HCT116 (cell line): ENCODE measurements around the gene GRK6. TPM values are rescaled to one million over a fixed set of nuclear protein-coding genes. Genes with fewer than 3 reads are reported as not detected.

ENCODE experiments used
- ATAC-seq: fragments of 200-7000 bp; cut with Tn5 transposase; 2 replicates; pipeline ENCODE4 v1.9.1; 2020; ENCODE audit warnings: mild to moderate bottlenecking, moderate library complexity
- BruUV-seq: library from RNA; stranded (reverse); fragments of 400-500 nt; replicated peaks from 2 replicates; lab custom pipeline; 2021; lab: Mats Ljungman, UMichigan
- CTCF ChIA-PET: fragments of 300-600 bp; sonication (Branson Sonifier 250); formaldehyde crosslinking; loops from one replicate; lab custom pipeline; 2021; ENCODE audit warnings: antibody characterized with exemption; lab: Charles Lee
- POLR2A ChIA-PET: fragments of 300-600, 350-600 bp; sonication (Branson Sonifier 250); formaldehyde crosslinking; loops from one replicate; lab custom pipeline; 2021; ENCODE audit warnings: antibody characterized with exemption; lab: Charles Lee
- RAD21 ChIA-PET, 2 experiments: fragments of 300-600 bp; sonication (Branson Sonifier 250); formaldehyde crosslinking; loops; one replicate each; lab custom pipeline; 2023; ENCODE audit warnings: low total read pairs in 2 of 2; ENCODE audit not compliant: uncharacterized antibody in 2 of 2, unreplicated experiment in 2 of 2, low non-redundant PET in 1 of 2; lab: Charles Lee
- DNase-seq: peaks from one replicate; pipeline ENCODE4 v3.0.0-alpha.2; 2010; ENCODE audit warnings: low read depth, low spot score
- H2AFZ ChIP-seq: fragments of 200-600 bp; shearing (Covaris generic), sonication (generic); 2 replicates; pipeline ENCODE4 v1.6.1; 2017; ENCODE audit warnings: low read depth, mixed run types, mixed read lengths, antibody characterized with exemption, low read length; ENCODE audit not compliant: poor library complexity, severe bottlenecking
- H3K27ac ChIP-seq: 2 replicates; pipeline ENCODE4 v1.5.1; 2012; ENCODE audit warnings: low read depth, low read length
- H3K27me3 ChIP-seq: fragments of 200-600 bp; sonication (generic); 2 replicates; pipeline ENCODE4 v1.6.1; 2016; ENCODE audit warnings: mixed run types, low read length, mixed read lengths; ENCODE audit not compliant: insufficient read depth
- H3K36me3 ChIP-seq, 2 experiments: fragments of 200-500 bp in 1 of 2; fragments of 200-600 bp in 1 of 2; sonication (Bioruptor generic) in 1 of 2; sonication (generic) in 1 of 2; 2 replicates each; pipeline versions ENCODE4 v1.5.1 to v1.6.1; 2014 to 2016; ENCODE audit warnings: low read length in 2 of 2, inconsistent platforms in 1 of 2, mixed read lengths in 1 of 2, mixed run types in 1 of 2; ENCODE audit not compliant: insufficient read depth in 2 of 2, control insufficient read depth in 1 of 2
- H3K4me1 ChIP-seq, 2 experiments: fragments of 200-600 bp in 1 of 2; sonication (generic) in 1 of 2; 2 replicates each; pipeline versions ENCODE4 v1.5.1 to v1.6.1; 2012 to 2017; ENCODE audit warnings: low read length in 2 of 2, inconsistent platforms in 1 of 2, mild to moderate bottlenecking in 1 of 2, mixed read lengths in 1 of 2, mixed run types in 1 of 2, moderate library complexity in 1 of 2; ENCODE audit not compliant: insufficient read depth in 2 of 2, control insufficient read depth in 1 of 2
- H3K4me2 ChIP-seq: fragments of 200-600 bp; sonication (generic); 2 replicates; pipeline ENCODE4 v1.6.1; 2017; ENCODE audit warnings: mixed run types, low read length, mixed read lengths
- H3K4me3 ChIP-seq, 2 experiments: fragments of 200-600 bp in 1 of 2; sonication (generic) in 1 of 2; replicated peaks in 1 of 2; 2 replicates each; pipeline ENCODE4 v1.5.1; 2011 to 2016; ENCODE audit warnings: low read length in 2 of 2, control low read depth in 1 of 2, low read depth in 1 of 2, mild to moderate bottlenecking in 1 of 2, mixed read lengths in 1 of 2, mixed run types in 1 of 2
- H3K79me2 ChIP-seq: fragments of 200-600 bp; sonication (generic); 2 replicates; pipeline ENCODE4 v1.6.1; 2017; ENCODE audit warnings: mild to moderate bottlenecking, mixed run types, low read length, moderate library complexity, mixed read lengths; ENCODE audit not compliant: insufficient read depth
- H3K9ac ChIP-seq: fragments of 200-600 bp; sonication (generic); 2 replicates; pipeline ENCODE4 v1.6.1; 2016; ENCODE audit warnings: low read length, mixed read lengths
- H3K9me2 ChIP-seq: fragments of 200-600 bp; sonication (generic), shearing (Covaris generic); 2 replicates; pipeline ENCODE4 v1.6.1; 2017; ENCODE audit warnings: mixed run types, mild to moderate bottlenecking, moderate library complexity; ENCODE audit not compliant: insufficient read depth
- H3K9me3 ChIP-seq, 2 experiments: fragments of 200-500 bp in 1 of 2; fragments of 200-600 bp in 1 of 2; sonication (Bioruptor generic) in 1 of 2; sonication (generic) in 1 of 2; 2 replicates each; pipeline ENCODE4 v1.6.1; 2014 to 2017; ENCODE audit warnings: low read length in 2 of 2, mixed read lengths in 2 of 2, inconsistent platforms in 1 of 2, low read depth in 1 of 2, mild to moderate bottlenecking in 1 of 2, mixed run types in 1 of 2, moderate library complexity in 1 of 2; ENCODE audit not compliant: control insufficient read depth in 1 of 2, insufficient read depth in 1 of 2
- H4K20me1 ChIP-seq: fragments of 200-600 bp; sonication (generic), shearing (Covaris generic); 2 replicates; pipeline ENCODE4 v1.6.1; 2017; ENCODE audit warnings: mixed run types, mild to moderate bottlenecking, moderate library complexity; ENCODE audit not compliant: insufficient read depth
- CBX3 ChIP-seq: IDR thresholded peaks from 2 replicates; pipeline ENCODE4 v1.6.1; 2012; ENCODE audit warnings: low read depth
- CEBPB ChIP-seq: IDR thresholded peaks from 2 replicates; pipeline ENCODE4 v1.6.1; 2012; ENCODE audit warnings: low read depth
- CTCF ChIP-seq, 3 experiments: fragments of 200-600 bp in 1 of 3; sonication (generic) in 1 of 3; IDR thresholded peaks in 2 of 3; conservative IDR thresholded peaks in 1 of 3; 2 replicates each; pipeline ENCODE4 v1.5.1; 2012 to 2017; ENCODE audit warnings: low read depth in 2 of 3, low read length in 2 of 3, antibody characterized with exemption in 1 of 3, borderline replicate concordance in 1 of 3, control low read depth in 1 of 3, mild to moderate bottlenecking in 1 of 3, mixed read lengths in 1 of 3, mixed run types in 1 of 3, moderate library complexity in 1 of 3; ENCODE audit not compliant: insufficient read depth in 1 of 3
- EGR1 ChIP-seq: IDR thresholded peaks from 2 replicates; pipeline ENCODE4 v1.6.1; 2012; ENCODE audit warnings: low read depth
- EZH2phosphoT487 ChIP-seq: fragments of 200-600 bp; IDR thresholded peaks from 2 replicates; pipeline ENCODE4 v1.6.1; 2018; ENCODE audit warnings: antibody characterized with exemption, borderline replicate concordance
- JUND ChIP-seq: IDR thresholded peaks from 2 replicates; pipeline ENCODE4 v1.6.1; 2012
- POLR2A ChIP-seq: IDR thresholded peaks from 2 replicates; pipeline ENCODE4 v1.7.0; 2011; ENCODE audit warnings: borderline replicate concordance; ENCODE audit not compliant: insufficient read depth, insufficient read length; ENCODE audit errors: extremely low read depth
- RAD21 ChIP-seq: IDR thresholded peaks from 2 replicates; pipeline ENCODE4 v1.6.1; 2012; ENCODE audit warnings: low read depth, mild to moderate bottlenecking
- REST ChIP-seq: IDR thresholded peaks from 2 replicates; pipeline ENCODE4 v1.6.1; 2012; ENCODE audit warnings: low read depth
- SIN3A ChIP-seq: IDR thresholded peaks from 2 replicates; pipeline ENCODE4 v1.6.1; 2012; ENCODE audit warnings: low read depth
- TCF7L2 ChIP-seq: IDR thresholded peaks from 2 replicates; pipeline ENCODE4 v1.7.0; 2011; ENCODE audit warnings: borderline replicate concordance, inconsistent platforms; ENCODE audit not compliant: insufficient read depth, insufficient read length; ENCODE audit errors: extremely low read depth
- YY1 ChIP-seq: IDR thresholded peaks from 2 replicates; pipeline ENCODE4 v1.6.1; 2011; ENCODE audit warnings: low read length, low read depth, moderate library complexity, mild to moderate bottlenecking; ENCODE audit not compliant: insufficient replicate concordance; ENCODE audit errors: extremely low read depth
- ZBTB33 ChIP-seq: IDR thresholded peaks from 2 replicates; pipeline ENCODE4 v1.6.1; 2011; ENCODE audit warnings: mild to moderate bottlenecking, low read length, moderate library complexity; ENCODE audit not compliant: insufficient replicate concordance; ENCODE audit errors: extremely low read depth
- ZNF274 ChIP-seq: fragments of 200-500 bp; sonication (Bioruptor generic); IDR thresholded peaks from 2 replicates; pipeline ENCODE4 v1.6.1; 2014; ENCODE audit warnings: mild to moderate bottlenecking, low read depth, low read length, inconsistent platforms
- intact Hi-C: fragments of 100-400 bp; cut with micrococcal nuclease; formaldehyde crosslinking; loops from 2 replicates; pipeline ENCODE4 v1.10.0; 2022
- total RNA-seq: library from RNA; stranded (reverse); gene quantifications from one replicate; pipeline ENCODE4 v1.2.1, GENCODE V29; 2021; ENCODE audit not compliant: unreplicated experiment
- TF ChIP-seq, protein P1 (sequence below): IDR thresholded peaks from 2 replicates; pipeline ENCODE4 v1.6.1; 2012

Gene GRK6
- total RNA-seq, 1 experiment from 2014 or later, result 89.3 TPM

- no peak for TF ChIP-seq ZBTB33
Measured at GRCh38 chr5:177386542-177386941, 39.9 kb upstream of the GRK6 start (continued).

DNA sequence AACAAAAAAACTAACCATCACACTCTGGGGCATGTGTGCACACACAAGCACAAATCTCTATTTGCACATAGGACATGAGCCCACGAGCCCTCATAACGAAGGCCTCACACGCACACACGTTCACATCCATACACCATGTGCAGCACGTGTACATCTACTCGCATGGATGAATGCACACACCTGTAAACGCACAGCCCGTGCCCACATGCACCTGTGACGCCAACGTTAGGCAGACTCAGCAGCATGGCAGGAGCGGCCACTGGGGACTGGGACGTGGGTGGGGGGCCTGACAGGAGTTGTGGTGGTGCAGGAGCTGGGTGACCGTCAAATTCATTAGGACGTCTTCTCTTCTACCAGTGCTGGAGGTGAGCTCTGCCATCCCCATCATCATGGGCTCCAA, 39.1 kb upstream of the GRK6 start:
- no TSS peak for BruUV-seq
- RAD21 ChIA-PET, result no interaction called here
- no peaks in the 10 kb centered on the region for H3K27me3 ChIP-seq
- H3K9me2 ChIP-seq, result no peaks in the 10 kb centered on the region
- H3K9me3 ChIP-seq, result no peaks in the 10 kb centered on the region
- peaks cover 25 to 49% of the 10 kb centered on the region in 2 experiments for H3K4me1 ChIP-seq
- POLR2A ChIA-PET, result no interaction called here
- no peaks in the 10 kb centered on the region for H4K20me1 ChIP-seq
- ATAC-seq, result no peak
- H2AFZ ChIP-seq, result no peak overlapping the region
- H3K9ac ChIP-seq, result no peak overlapping the region
- H3K36me3 ChIP-seq, result no peaks in the 10 kb centered on the region
- no peak overlapping the region for H3K27ac ChIP-seq
- intact Hi-C loops, result loop anchor here (5.0 kb wide), 1 partner anchor 70 kb away; no protein-coding TSS in a partner anchor
- DNase-seq, result no peak
- no peak overlapping the region for H3K4me2 ChIP-seq
- no peaks in the 10 kb centered on the region for H3K79me2 ChIP-seq
- CTCF ChIA-PET, result interaction anchor here (1.4 kb wide), 1 partner anchor 15 kb away, joined by 3 read pairs; no protein-coding TSS in a partner anchor
- no peak overlapping the region for H3K4me3 ChIP-seq
- TF ChIP-seq SIN3A (no peak), CBX3 (no peak), JUND (no peak), ZNF274 (no peak), RAD21 (no peak), ZBTB33 (no peak), REST (no peak), CTCF (IDR thresholded peaks at IDR 0.05 in 2 of 3, conservative IDR thresholded peaks at IDR 0.05 in 1 of 3; ENCODE audit: borderline replicate concordance in 1 of 3, insufficient read depth in 1 of 3, low read depth in 2 of 3, low read length in 2 of 3) (no peak), POLR2A (no peak), EZH2phosphoT487 (no peak), YY1 (no peak), TCF7L2 (no peak), CEBPB (no peak), EGR1 (no peak)
- TF ChIP-seq, protein P1, sequence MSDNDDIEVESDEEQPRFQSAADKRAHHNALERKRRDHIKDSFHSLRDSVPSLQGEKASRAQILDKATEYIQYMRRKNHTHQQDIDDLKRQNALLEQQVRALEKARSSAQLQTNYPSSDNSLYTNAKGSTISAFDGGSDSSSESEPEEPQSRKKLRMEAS, result no peak
